HEK293 (cell line): ENCODE measurements around the gene CAMK2N1.
A peak's percentile ranks its signal among the peaks of the same experiment; 100 is the strongest.

Experiments
- EGR2 ChIP-seq: fragments of 450-650 bp; formaldehyde crosslinking; IDR thresholded peaks from 2 replicates; pipeline ENCODE4 v1.5.1; 2016; ENCODE audit warnings: low read depth, missing biosample characterization, missing genetic modification characterization
- GLIS1 ChIP-seq: fragments of 450-650 bp; formaldehyde crosslinking; IDR thresholded peaks from 2 replicates; pipeline ENCODE4 v1.5.1; 2016; ENCODE audit warnings: missing biosample characterization, missing genetic modification characterization
- PATZ1 ChIP-seq: fragments of 450-650 bp; formaldehyde crosslinking; IDR thresholded peaks from 2 replicates; pipeline ENCODE4 v1.5.1; 2016; ENCODE audit warnings: missing biosample characterization, missing genetic modification characterization
- REST ChIP-seq: fragments of 450-650 bp; formaldehyde crosslinking; IDR thresholded peaks from 2 replicates; pipeline ENCODE4 v1.5.1; 2016; ENCODE audit warnings: missing biosample characterization, missing genetic modification characterization
- ZBTB17 ChIP-seq: fragments of 450-650 bp; formaldehyde crosslinking; IDR thresholded peaks from 2 replicates; pipeline ENCODE4 v1.5.1; 2016; ENCODE audit warnings: missing biosample characterization, missing genetic modification characterization
- ZBTB20 ChIP-seq: fragments of 450-650 bp; formaldehyde crosslinking; IDR thresholded peaks from 2 replicates; pipeline ENCODE4 v1.5.1; 2016; ENCODE audit warnings: missing biosample characterization, missing genetic modification characterization
- ZBTB21 ChIP-seq: fragments of 450-650 bp; formaldehyde crosslinking; IDR thresholded peaks from 2 replicates; pipeline ENCODE4 v1.5.1; 2017; ENCODE audit warnings: missing biosample characterization, missing genetic modification characterization
- ZBTB48 ChIP-seq: fragments of 450-650 bp; formaldehyde crosslinking; IDR thresholded peaks from 2 replicates; pipeline ENCODE4 v1.5.1; 2016; ENCODE audit warnings: missing biosample characterization, missing genetic modification characterization
- ZEB2 ChIP-seq: fragments of 450-650 bp; formaldehyde crosslinking; IDR thresholded peaks from 2 replicates; pipeline ENCODE4 v1.5.1; 2016; ENCODE audit warnings: missing biosample characterization, missing genetic modification characterization
- ZFP37 ChIP-seq: fragments of 450-650 bp; formaldehyde crosslinking; IDR thresholded peaks from 2 replicates; pipeline ENCODE4 v1.5.1; 2016; ENCODE audit warnings: missing biosample characterization, missing genetic modification characterization
- ZNF132 ChIP-seq: fragments of 450-650 bp; formaldehyde crosslinking; IDR thresholded peaks from 2 replicates; pipeline ENCODE4 v1.5.1; 2017; ENCODE audit warnings: missing biosample characterization, missing genetic modification characterization, borderline replicate concordance
- ZNF24 ChIP-seq: fragments of 450-650 bp; formaldehyde crosslinking; IDR thresholded peaks from 2 replicates; pipeline ENCODE4 v1.5.1; 2016; ENCODE audit warnings: missing biosample characterization, missing genetic modification characterization
- ZNF501 ChIP-seq: fragments of 450-650 bp; formaldehyde crosslinking; IDR thresholded peaks from 2 replicates; pipeline ENCODE4 v1.5.1; 2016; ENCODE audit warnings: missing biosample characterization, missing genetic modification characterization
- ZNF571 ChIP-seq: fragments of 450-650 bp; formaldehyde crosslinking; IDR thresholded peaks from 2 replicates; pipeline ENCODE4 v1.5.0; 2017; ENCODE audit warnings: missing biosample characterization, missing genetic modification characterization
- ZNF621 ChIP-seq: fragments of 450-650 bp; formaldehyde crosslinking; IDR thresholded peaks from 2 replicates; pipeline ENCODE4 v1.5.1; 2017; ENCODE audit warnings: missing biosample characterization, missing genetic modification characterization
- ZNF660 ChIP-seq: fragments of 450-650 bp; IDR thresholded peaks from 2 replicates; pipeline ENCODE4 v1.5.1; 2018; ENCODE audit warnings: missing biosample characterization, mild to moderate bottlenecking, missing genetic modification characterization
- ZNF843 ChIP-seq: fragments of 450-650 bp; formaldehyde crosslinking; IDR thresholded peaks from 2 replicates; pipeline ENCODE4 v1.5.1; 2016; ENCODE audit warnings: missing biosample characterization, missing genetic modification characterization
- ZSCAN4 ChIP-seq: fragments of 450-650 bp; formaldehyde crosslinking; IDR thresholded peaks from 2 replicates; pipeline ENCODE4 v1.5.1; 2017; ENCODE audit warnings: missing biosample characterization, missing genetic modification characterization
- TF ChIP-seq, protein P1 (sequence below): fragments of 450-650 bp; formaldehyde crosslinking; IDR thresholded peaks from 2 replicates; pipeline ENCODE4 v1.5.1; 2017; ENCODE audit warnings: missing biosample characterization, missing genetic modification characterization
- TF ChIP-seq, protein P2 (sequence below): fragments of 450-650 bp; formaldehyde crosslinking; IDR thresholded peaks from 2 replicates; pipeline ENCODE4 v1.5.1; 2016; ENCODE audit warnings: missing biosample characterization, missing genetic modification characterization
- TF ChIP-seq, protein P3 (sequence below): fragments of 450-650 bp; formaldehyde crosslinking; IDR thresholded peaks from 2 replicates; pipeline ENCODE4 v1.5.1; 2016; ENCODE audit warnings: missing biosample characterization, missing genetic modification characterization
- TF ChIP-seq, protein P4 (sequence below): IDR thresholded peaks from 2 replicates; pipeline ENCODE4 v1.6.1; 2011; ENCODE audit warnings: mild to moderate bottlenecking, low read depth, low read length, borderline replicate concordance

Gene CAMK2N1

GRCh38 chr1:20507564-20508410, 21.8 kb upstream of the CAMK2N1 start, which contains the start of gene MUL1 (continued):
- no peak for TF ChIP-seq ZNF621 (tag by site-specific recombination)
- TF ChIP-seq REST (tag by site-specific recombination), result 0 out of 2 replicates have a peak, but pooled peaks have one; percentile 27
- TF ChIP-seq ZBTB17 (tag by site-specific recombination), result peak; percentile 43; the same call in 1 of the 2 replicates
- no peak for TF ChIP-seq ZNF24 (tag by site-specific recombination)
- no peak for TF ChIP-seq ZNF132
- TF ChIP-seq, protein P1, sequence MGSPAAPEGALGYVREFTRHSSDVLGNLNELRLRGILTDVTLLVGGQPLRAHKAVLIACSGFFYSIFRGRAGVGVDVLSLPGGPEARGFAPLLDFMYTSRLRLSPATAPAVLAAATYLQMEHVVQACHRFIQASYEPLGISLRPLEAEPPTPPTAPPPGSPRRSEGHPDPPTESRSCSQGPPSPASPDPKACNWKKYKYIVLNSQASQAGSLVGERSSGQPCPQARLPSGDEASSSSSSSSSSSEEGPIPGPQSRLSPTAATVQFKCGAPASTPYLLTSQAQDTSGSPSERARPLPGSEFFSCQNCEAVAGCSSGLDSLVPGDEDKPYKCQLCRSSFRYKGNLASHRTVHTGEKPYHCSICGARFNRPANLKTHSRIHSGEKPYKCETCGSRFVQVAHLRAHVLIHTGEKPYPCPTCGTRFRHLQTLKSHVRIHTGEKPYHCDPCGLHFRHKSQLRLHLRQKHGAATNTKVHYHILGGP (tag by site-specific recombination), result peak; percentile 97
- no peak; the same call in 1 of the 2 replicates for TF ChIP-seq ZBTB20 (tag by site-specific recombination)
- no peak for TF ChIP-seq EGR2 (tag by site-specific recombination)
- peak; percentile 82 for TF ChIP-seq ZBTB48 (tag by site-specific recombination)
- TF ChIP-seq, protein P2, sequence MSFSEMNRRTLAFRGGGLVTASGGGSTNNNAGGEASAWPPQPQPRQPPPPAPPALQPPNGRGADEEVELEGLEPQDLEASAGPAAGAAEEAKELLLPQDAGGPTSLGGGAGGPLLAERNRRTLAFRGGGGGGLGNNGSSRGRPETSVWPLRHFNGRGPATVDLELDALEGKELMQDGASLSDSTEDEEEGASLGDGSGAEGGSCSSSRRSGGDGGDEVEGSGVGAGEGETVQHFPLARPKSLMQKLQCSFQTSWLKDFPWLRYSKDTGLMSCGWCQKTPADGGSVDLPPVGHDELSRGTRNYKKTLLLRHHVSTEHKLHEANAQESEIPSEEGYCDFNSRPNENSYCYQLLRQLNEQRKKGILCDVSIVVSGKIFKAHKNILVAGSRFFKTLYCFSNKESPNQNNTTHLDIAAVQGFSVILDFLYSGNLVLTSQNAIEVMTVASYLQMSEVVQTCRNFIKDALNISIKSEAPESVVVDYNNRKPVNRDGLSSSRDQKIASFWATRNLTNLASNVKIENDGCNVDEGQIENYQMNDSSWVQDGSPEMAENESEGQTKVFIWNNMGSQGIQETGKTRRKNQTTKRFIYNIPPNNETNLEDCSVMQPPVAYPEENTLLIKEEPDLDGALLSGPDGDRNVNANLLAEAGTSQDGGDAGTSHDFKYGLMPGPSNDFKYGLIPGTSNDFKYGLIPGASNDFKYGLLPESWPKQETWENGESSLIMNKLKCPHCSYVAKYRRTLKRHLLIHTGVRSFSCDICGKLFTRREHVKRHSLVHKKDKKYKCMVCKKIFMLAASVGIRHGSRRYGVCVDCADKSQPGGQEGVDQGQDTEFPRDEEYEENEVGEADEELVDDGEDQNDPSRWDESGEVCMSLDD, result 0 out of 2 replicates have a peak, but pooled peaks have one; percentile 51
- TF ChIP-seq, protein P3, sequence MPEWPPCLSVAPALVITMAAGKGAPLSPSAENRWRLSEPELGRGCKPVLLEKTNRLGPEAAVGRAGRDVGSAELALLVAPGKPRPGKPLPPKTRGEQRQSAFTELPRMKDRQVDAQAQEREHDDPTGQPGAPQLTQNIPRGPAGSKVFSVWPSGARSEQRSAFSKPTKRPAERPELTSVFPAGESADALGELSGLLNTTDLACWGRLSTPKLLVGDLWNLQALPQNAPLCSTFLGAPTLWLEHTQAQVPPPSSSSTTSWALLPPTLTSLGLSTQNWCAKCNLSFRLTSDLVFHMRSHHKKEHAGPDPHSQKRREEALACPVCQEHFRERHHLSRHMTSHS (tag by site-specific recombination), result no peak
- 0 out of 2 replicates have a peak, but pooled peaks have one; percentile 57 for TF ChIP-seq ZFP37
- peak; percentile 52; the same call in 1 of the 2 replicates for TF ChIP-seq ZNF843 (tag by site-specific recombination)
- no peak for TF ChIP-seq ZNF571
- peak; percentile 89; the same call in 1 of the 2 replicates for TF ChIP-seq ZNF501 (tag by site-specific recombination)
- TF ChIP-seq ZNF660 (tag by site-specific recombination), result peak; percentile 68; the same call in 1 of the 2 replicates
- TF ChIP-seq, protein P4, sequence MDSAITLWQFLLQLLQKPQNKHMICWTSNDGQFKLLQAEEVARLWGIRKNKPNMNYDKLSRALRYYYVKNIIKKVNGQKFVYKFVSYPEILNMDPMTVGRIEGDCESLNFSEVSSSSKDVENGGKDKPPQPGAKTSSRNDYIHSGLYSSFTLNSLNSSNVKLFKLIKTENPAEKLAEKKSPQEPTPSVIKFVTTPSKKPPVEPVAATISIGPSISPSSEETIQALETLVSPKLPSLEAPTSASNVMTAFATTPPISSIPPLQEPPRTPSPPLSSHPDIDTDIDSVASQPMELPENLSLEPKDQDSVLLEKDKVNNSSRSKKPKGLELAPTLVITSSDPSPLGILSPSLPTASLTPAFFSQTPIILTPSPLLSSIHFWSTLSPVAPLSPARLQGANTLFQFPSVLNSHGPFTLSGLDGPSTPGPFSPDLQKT, result peak; percentile 87; the same call in 1 of the 2 replicates
- no peak for TF ChIP-seq ZSCAN4 (tag by site-specific recombination)
- TF ChIP-seq PATZ1 (tag by site-specific recombination), result peak; percentile 98
- TF ChIP-seq ZBTB21, result peak; percentile 79
- TF ChIP-seq GLIS1 (tag by site-specific recombination), result peak; percentile 88
- TF ChIP-seq ZEB2 (tag by site-specific recombination), result peak; percentile 73; the same call in 1 of the 2 replicates
